HepG2 (cell line): ENCODE data around the gene LEPR. TPM values are rescaled to one million over a fixed set of nuclear protein-coding genes. Genes with fewer than 3 reads are reported as not detected.
A peak's percentile ranks its signal among the peaks of the same experiment; 100 is the strongest.

Source experiments
- ARNTL ChIP-seq: sonication (generic); formaldehyde crosslinking; IDR thresholded peaks from 2 replicates; pipeline ENCODE4 v1.4.0; 2020; ENCODE audit warnings: mild to moderate bottlenecking, missing genetic modification reagents
- ATRX ChIP-seq: sonication (generic); formaldehyde crosslinking; IDR thresholded peaks from 2 replicates; pipeline ENCODE4 v1.4.0; 2020; ENCODE audit warnings: missing genetic modification reagents, borderline replicate concordance
- CBX1 ChIP-seq: IDR thresholded peaks from one replicate; pipeline ENCODE4 v1.6.1; 2016; ENCODE audit warnings: antibody characterized with exemption, low read depth
- HNRNPLL ChIP-seq: fragments of 200-400 bp; formaldehyde crosslinking; IDR thresholded peaks from 2 replicates; pipeline ENCODE4 v1.6.1; 2017; ENCODE audit warnings: mild to moderate bottlenecking, low read depth, low read length; ENCODE audit not compliant: poor library complexity, severe bottlenecking
- HOXA5 ChIP-seq: sonication (generic); formaldehyde crosslinking; IDR thresholded peaks from 2 replicates; pipeline ENCODE4 v1.4.0; 2020; ENCODE audit warnings: missing genetic modification reagents
- KLF9 ChIP-seq: IDR thresholded peaks from 2 replicates; pipeline ENCODE4 v1.6.1; 2016; ENCODE audit warnings: low read depth
- LCORL ChIP-seq, 2 experiments: fragments of 450-650 bp in 1 of 2; sonication (generic) in 1 of 2; formaldehyde crosslinking in 1 of 2; IDR thresholded peaks; 2 replicates each; pipeline versions ENCODE4 v1.5.0 to v1.6.1; 2017 to 2020; ENCODE audit warnings: antibody characterized with exemption in 1 of 2, missing genetic modification reagents in 1 of 2
- MAZ ChIP-seq, 2 experiments: sonication (generic) in 1 of 2; formaldehyde crosslinking in 1 of 2; IDR thresholded peaks; 2 replicates each; pipeline versions ENCODE4 v1.5.0 to v1.6.1; 2012 to 2020; ENCODE audit warnings: low read depth in 2 of 2, mild to moderate bottlenecking in 2 of 2, borderline replicate concordance in 1 of 2, improper control_type of control experiment in 1 of 2, low read length in 1 of 2, missing genetic modification reagents in 1 of 2, moderate library complexity in 1 of 2
- XBP1 ChIP-seq: sonication (generic); formaldehyde crosslinking; IDR thresholded peaks from 2 replicates; pipeline ENCODE4 v1.5.0; 2020; ENCODE audit warnings: missing genetic modification reagents
- ZFP1 ChIP-seq: IDR thresholded peaks from 2 replicates; pipeline ENCODE4 v1.6.1; 2016
- ZNF724P ChIP-seq: sonication (generic); formaldehyde crosslinking; IDR thresholded peaks from 2 replicates; pipeline ENCODE4 v1.8.0; 2022; ENCODE audit warnings: missing genetic modification reagents, borderline replicate concordance
- ZNF746 ChIP-seq: sonication (generic); formaldehyde crosslinking; IDR thresholded peaks from 2 replicates; pipeline ENCODE4 v1.8.0; 2022; ENCODE audit warnings: mild to moderate bottlenecking, missing genetic modification reagents
- ZNF841 ChIP-seq: sonication (generic); formaldehyde crosslinking; IDR thresholded peaks from 2 replicates; pipeline ENCODE4 v1.8.1; 2023; ENCODE audit warnings: missing genetic modification reagents, borderline replicate concordance
- ZNF879 ChIP-seq: sonication (generic); formaldehyde crosslinking; IDR thresholded peaks from 2 replicates; pipeline ENCODE4 v1.8.1; 2023; ENCODE audit warnings: missing genetic modification reagents
- polyA plus RNA-seq, 8 experiments: library from polyadenylated mRNA; depleted of rRNA in 3 of 8; stranded (reverse) in 7 of 8; unstranded in 1 of 8; fragments of >200 nt; fragmentation: Illumina TruSeq in 4 of 8; extraction: Trizol in 4 of 8; gene quantifications; 2 replicates each; pipeline versions ENCODE4 v1.2.1 to v1.2.3, GENCODE V29; 2011 to 2016; ENCODE audit warnings: low read depth in 4 of 8, missing spikeins in 1 of 8, mixed read lengths in 1 of 8; ENCODE audit not compliant: insufficient read depth in 1 of 8
- total RNA-seq, 5 experiments: library from RNA; depleted of rRNA; stranded (reverse); fragments of >200 nt; fragmentation: Illumina TruSeq; extraction: Trizol; gene quantifications; 2 replicates each; pipeline ENCODE4 v1.2.3, GENCODE V29; 2016; ENCODE audit warnings: low read depth in 1 of 5
- TF ChIP-seq, protein P1 (sequence below): sonication (generic); formaldehyde crosslinking; IDR thresholded peaks from 2 replicates; pipeline ENCODE4 v1.4.0; 2020; ENCODE audit warnings: low read depth, mild to moderate bottlenecking, missing genetic modification reagents
- TF ChIP-seq, protein P2 (sequence below): sonication (generic); formaldehyde crosslinking; IDR thresholded peaks from 2 replicates; pipeline ENCODE4 v1.4.0; 2020; ENCODE audit warnings: missing genetic modification reagents, borderline replicate concordance
- TF ChIP-seq, protein P3 (sequence below): sonication (generic); formaldehyde crosslinking; IDR thresholded peaks from 2 replicates; pipeline ENCODE4 v1.5.0; 2020; ENCODE audit warnings: mild to moderate bottlenecking, missing genetic modification reagents, borderline replicate concordance
- TF ChIP-seq, protein P4 (sequence below): sonication (generic); formaldehyde crosslinking; IDR thresholded peaks from 2 replicates; pipeline ENCODE4 v1.4.0; 2020; ENCODE audit warnings: missing genetic modification reagents, low read depth, mild to moderate bottlenecking, borderline replicate concordance

Gene LEPR
- total and polyA plus RNA-seq, 2 of the 13 experiments (the other 11 are each of a cell fraction or from before 2014, with no cell fraction given), result 0.60 to 1.7 TPM

DNA sequence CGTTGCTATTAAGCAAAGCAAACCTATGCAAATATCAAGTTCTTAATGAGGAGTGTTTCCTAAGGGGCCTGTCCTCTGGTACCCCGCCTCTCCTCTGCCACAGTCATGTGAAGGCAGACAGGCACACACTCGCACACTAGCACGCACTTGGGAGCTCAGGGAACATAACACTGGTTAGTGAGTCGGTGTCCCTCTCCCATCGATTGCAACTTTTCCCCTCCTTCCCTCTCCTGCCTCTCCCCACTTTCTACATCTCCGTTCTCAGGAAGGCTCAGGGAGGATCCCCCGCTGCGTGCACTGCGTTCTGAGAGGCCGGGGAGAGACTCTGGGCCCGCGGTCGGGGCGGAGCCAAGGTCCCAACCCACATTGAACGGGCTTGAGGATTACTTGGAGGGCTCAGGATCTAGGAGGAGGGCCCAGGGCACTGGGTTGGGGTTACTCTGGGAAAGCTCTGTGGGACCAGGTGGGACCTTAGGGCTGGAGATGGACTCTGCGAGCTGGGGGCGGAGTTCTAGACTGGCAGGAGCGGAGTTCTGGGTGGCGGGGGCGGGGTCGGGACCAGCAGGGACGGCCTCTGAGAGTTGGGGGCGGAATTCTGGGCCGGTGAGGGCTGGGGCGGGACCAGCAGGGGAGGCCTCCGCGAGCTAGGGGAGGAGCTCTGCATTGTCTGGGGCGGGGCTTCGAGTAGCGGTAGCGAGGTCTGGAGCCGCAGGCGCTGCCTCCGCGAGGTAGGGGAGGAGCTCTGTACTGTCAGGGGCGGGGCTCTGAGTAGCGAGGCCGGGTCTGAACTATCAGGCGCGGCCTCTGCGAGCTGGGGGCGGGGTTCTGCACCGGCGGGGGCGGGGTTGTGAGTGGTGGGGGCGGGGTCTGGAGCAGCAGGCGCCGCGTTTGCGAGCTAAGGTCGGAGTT lies 533 bp upstream of the LEPR start (continued):
- TF ChIP-seq ZNF746 (peak; percentile 69; the same call in 1 of the 2 replicates), MAZ (IDR thresholded peaks at IDR 0.05; ENCODE audit: borderline replicate concordance, low read depth, low read length) (0 out of 2 replicates have a peak, but pooled peaks have one; percentile 26), MAZ (CRISPR knock-in tag; IDR thresholded peaks at IDR 0.05; ENCODE audit: low read depth) (peak; percentile 42; the same call in 1 of the 2 replicates), ZNF879 (CRISPR knock-in tag) (no peak), ZFP1 (CRISPR knock-in tag) (0 out of 2 replicates have a peak, but pooled peaks have one; percentile 30), HNRNPLL (peak; percentile 20), ARNTL (peak; percentile 73; the same call in 1 of the 2 replicates), ZNF724P (no peak), XBP1 (CRISPR knock-in tag) (no peak), CBX1 (no peak), HOXA5 (CRISPR knock-in tag) (no peak), LCORL (IDR thresholded peaks at IDR 0.05) (no peak), LCORL (CRISPR knock-in tag; IDR thresholded peaks at IDR 0.05) (peak; percentile 26; the same call in 1 of the 2 replicates), ATRX (CRISPR knock-in tag) (no peak), KLF9 (CRISPR knock-in tag) (no peak), ZNF841 (CRISPR knock-in tag) (no peak)
- TF ChIP-seq, protein P1, sequence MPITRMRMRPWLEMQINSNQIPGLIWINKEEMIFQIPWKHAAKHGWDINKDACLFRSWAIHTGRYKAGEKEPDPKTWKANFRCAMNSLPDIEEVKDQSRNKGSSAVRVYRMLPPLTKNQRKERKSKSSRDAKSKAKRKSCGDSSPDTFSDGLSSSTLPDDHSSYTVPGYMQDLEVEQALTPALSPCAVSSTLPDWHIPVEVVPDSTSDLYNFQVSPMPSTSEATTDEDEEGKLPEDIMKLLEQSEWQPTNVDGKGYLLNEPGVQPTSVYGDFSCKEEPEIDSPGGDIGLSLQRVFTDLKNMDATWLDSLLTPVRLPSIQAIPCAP (CRISPR knock-in tag), result 0 out of 2 replicates have a peak, but pooled peaks have one; percentile 44
- TF ChIP-seq, protein P2, sequence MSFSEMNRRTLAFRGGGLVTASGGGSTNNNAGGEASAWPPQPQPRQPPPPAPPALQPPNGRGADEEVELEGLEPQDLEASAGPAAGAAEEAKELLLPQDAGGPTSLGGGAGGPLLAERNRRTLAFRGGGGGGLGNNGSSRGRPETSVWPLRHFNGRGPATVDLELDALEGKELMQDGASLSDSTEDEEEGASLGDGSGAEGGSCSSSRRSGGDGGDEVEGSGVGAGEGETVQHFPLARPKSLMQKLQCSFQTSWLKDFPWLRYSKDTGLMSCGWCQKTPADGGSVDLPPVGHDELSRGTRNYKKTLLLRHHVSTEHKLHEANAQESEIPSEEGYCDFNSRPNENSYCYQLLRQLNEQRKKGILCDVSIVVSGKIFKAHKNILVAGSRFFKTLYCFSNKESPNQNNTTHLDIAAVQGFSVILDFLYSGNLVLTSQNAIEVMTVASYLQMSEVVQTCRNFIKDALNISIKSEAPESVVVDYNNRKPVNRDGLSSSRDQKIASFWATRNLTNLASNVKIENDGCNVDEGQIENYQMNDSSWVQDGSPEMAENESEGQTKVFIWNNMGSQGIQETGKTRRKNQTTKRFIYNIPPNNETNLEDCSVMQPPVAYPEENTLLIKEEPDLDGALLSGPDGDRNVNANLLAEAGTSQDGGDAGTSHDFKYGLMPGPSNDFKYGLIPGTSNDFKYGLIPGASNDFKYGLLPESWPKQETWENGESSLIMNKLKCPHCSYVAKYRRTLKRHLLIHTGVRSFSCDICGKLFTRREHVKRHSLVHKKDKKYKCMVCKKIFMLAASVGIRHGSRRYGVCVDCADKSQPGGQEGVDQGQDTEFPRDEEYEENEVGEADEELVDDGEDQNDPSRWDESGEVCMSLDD (CRISPR knock-in tag), result no peak
- TF ChIP-seq, protein P3, sequence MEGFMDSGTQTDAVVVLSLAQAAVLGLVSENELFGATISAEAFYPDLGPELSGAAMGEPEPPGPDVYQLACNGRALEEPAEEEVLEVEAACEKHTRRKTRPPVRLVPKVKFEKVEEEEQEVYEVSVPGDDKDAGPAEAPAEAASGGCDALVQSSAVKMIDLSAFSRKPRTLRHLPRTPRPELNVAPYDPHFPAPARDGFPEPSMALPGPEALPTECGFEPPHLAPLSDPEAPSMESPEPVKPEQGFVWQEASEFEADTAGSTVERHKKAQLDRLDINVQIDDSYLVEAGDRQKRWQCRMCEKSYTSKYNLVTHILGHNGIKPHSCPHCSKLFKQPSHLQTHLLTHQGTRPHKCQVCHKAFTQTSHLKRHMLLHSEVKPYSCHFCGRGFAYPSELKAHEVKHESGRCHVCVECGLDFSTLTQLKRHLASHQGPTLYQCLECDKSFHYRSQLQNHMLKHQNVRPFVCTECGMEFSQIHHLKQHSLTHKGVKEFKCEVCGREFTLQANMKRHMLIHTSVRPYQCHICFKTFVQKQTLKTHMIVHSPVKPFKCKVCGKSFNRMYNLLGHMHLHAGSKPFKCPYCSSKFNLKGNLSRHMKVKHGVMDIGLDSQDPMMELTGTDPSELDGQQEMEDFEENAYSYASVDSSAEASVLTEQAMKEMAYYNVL (CRISPR knock-in tag), result no peak
- TF ChIP-seq, protein P4, sequence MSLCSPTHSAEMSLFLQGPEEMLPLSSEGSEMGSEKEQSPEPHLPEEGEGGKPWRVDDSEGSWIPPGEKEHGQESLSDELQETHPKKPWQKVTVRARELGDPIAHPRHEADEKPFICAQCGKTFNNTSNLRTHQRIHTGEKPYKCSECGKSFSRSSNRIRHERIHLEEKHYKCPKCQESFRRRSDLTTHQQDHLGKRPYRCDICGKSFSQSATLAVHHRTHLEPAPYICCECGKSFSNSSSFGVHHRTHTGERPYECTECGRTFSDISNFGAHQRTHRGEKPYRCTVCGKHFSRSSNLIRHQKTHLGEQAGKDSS (CRISPR knock-in tag), result peak; percentile 40; the same call in 1 of the 2 replicates
